HG03045 (cell line): ENCODE results near the gene COX20.

Experiments
- ATAC-seq: cut with Tn5 transposase; IDR thresholded peaks from one replicate; pipeline ENCODE4 v1.9.1; 2021; ENCODE audit warnings: mild to moderate bottlenecking, moderate library complexity; ENCODE audit not compliant: unreplicated experiment

COX20 gene

DNA sequence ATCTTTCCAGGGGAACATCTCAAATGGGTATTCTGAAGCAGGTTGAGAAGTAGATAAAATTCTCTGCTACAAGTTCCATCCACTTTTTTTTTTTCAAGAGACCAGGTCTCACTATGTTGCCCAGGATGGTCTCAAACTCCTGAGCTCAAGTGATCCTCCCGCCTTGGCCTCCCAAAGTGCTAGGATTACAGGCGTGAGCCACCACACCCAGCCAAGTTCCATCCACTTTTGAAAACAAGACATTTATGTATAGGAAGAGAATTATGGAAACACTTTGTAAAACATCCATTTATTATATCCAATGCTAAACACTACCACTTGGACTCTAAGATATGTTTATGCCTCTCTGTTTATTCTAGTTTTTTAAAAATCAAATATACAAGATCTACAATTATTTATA, 15.4 kb downstream of the COX20 start:
- no peak for ATAC-seq

DNA sequence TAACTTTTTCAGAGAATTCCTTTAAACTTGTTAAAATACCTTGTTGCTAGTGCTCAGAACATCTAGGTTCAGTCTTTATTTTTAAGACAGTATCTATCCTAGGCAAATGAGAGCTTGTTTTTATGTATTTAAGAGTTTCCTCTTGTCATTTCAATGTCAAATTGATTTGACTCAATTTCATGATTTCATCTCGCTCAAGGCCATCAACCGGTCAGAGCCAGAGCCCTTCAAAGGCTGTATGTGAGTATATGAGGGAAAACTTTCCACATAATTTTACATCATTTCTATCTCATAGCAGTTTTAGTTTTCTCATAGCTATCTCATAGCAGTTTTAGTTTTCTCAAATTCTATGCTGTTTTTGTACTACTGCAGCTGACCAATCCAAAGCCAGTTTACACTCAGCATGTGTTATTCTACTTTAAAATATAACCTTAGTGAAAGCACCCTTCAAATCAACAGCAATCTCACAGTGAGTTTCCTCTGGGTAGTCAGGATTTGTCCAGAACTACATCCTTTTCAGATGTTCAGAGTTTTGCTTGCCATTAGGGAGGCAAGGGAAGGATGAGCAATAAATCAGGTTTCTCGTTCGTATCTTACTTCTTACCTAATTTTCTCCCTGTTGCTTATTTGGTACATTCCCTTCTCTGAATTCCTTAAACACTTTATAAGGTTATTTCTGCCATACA, 16.2 kb downstream of the COX20 start:
- ATAC-seq, result no peak

DNA sequence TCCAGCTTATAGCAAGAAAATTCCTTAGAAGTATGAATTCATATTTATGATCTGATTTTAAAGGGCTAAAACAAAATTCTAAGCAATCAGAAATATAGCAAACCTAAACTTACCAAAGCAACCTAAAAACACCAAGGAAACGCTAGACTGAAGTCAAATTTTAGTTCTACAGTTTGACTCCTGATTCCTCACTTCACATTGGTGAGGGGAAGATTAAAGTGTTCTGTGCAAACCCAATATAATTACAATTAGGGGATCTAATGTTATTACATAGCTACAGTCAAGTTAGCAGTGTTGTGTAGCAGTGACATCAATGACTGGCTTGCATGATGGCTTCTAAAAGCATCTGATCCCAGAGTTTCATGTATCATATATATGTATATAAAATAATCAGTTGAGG, 17.2 kb downstream of the COX20 start:
- no peak for ATAC-seq

DNA sequence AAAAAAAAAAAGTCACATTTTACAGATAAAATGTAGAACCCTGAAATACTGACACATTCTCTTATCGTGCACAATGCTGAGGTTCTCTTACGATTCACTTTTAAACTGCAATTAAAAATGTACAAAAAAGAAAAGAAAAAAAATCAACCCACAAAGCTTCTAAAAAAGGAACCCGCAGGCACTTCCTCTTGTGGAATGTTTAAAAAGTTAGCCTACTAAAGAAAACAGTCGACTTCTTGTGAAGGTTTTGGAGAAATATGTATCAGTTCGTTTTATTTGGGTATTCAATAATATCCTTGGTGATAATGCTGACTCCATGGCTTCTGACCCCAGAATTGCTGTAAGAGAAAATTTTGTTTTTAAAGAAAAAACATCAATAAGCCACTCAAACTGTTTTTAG, 18.7 kb downstream of the COX20 start:
- ATAC-seq, result no peak

DNA sequence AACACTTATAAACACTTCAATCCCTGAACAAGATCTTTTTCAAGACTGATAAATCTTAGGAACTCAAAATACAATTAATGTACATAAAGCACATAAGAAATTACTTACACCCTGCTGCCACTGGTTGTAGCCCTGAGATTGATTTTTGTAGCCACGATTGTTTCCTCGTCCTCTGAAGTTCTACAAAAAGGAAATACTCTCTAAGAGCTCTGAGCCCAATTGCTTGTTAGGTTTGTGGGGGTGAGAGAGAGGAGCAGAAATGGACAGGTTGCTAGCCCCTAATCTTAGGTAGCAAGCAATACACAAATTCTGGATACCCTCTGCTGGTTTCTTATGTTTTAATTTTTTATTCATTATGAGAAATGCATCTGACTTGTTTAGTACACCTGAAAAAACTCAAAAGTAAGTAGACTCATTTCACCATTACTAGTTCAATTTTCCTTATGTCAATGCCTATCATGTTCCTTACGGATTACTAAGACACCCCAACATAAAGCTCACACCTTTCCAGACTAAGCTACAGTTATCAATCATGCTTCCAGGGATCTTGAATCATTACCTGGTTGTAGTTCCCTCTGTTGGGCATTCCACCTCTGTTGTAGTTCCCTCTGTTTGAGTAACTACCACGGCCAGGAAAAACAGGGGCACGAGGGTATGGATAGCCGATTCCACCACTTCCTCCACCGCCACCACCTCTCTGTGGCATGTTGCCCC, 19.6 kb downstream of the COX20 start:
- ATAC-seq, result no peak

GRCh38 chr1:244857761-244858160, 22.3 kb downstream of the COX20 start:
- no peak for ATAC-seq

DNA sequence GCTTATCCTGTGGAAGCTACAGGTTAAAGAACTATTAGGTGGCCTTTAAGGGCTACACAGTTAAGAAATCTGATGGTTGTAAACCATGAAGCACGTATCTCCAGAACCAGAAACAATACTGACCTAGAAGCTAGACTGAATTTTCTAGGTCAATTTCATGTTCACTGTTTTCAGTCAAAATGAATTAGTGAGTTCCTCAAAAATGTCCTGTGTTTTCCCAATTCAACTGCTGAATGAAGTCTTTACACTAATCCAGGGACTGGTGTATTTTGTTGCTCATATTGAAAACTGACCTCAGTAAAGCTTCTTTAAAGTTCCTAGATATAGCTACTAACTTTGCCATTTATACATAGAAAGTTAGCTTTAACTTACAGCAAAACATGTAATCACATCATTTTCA, 22.9 kb downstream of the COX20 start:
- no peak for ATAC-seq

DNA sequence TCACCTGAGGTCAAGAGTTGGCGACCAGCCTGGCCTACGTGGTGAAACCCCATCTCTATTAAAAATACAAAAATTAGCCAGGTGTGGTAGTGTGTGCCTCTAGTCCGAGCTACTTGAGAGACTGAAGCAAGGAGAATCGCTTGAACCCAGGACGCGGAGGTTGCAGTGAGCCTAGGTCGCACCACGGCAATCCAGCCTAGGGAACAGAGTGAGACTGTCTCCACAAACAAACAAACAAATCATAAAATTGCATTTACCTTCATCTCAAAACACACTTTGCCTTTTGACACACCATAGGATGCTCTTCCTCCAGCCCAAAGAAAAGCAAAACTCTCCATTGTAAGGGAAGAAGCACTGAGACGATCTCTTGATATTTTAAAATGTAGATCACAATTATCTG, 24.6 kb downstream of the COX20 start:
- no peak for ATAC-seq

- no peak for ATAC-seq
Observed at GRCh38 chr1:244860914-244861610, 25.6 kb downstream of the COX20 start.

GRCh38 chr1:244861683-244862082, 26.2 kb downstream of the COX20 start:
- no peak for ATAC-seq

DNA sequence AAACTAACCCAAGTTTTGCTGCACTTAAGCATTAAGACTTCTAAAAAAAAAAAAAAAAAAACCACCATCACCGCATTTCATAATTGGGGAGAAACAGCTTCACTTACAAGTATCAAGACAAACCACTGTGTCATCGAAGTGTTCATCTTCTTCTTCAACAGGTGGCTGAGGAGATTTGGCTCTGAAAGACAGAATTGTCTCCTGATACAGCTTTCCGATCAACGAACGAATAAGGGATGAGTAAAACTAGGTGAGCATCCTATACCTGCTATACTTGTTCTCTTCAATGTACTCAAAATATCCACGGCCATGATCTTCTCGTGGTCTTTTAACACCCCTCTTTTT, 26.9 kb downstream of the COX20 start:
- ATAC-seq, result no peak

DNA sequence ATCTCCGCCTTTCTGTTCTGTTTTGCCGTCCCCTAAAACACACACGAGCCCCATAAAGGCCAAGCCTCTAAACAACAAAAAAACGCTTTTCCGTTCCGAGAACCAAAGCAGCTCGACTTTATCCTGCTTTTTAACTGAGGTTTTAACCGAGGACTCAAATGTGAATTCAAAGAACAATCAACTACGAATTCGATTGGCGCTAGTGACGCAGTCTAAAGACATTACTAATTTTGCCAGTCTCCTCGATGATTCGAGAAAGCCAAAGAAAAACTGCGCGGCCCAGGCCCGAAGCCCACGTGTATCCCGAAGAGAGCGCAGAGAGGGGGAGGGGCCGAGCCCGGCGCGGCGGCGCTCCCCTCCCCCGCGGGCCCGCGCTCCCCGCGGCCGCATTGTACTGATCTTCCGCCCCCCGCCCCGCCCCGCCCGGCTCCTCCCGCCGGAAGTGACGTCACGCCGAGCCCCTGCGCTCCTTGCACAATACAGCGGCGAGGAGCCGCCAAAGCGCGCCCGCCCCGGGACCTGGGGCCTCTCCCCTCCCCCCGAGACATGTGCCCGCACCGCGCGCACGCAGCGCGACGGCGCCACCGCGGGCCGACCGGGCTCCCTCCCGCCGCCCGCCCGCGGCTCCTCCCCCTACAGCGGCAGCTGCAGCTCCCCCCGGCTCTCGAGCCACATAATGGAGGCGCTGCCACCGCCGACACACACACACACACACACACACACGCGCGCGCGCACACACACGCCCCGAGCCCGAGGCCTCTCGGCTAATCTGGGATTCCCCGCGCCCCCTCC, 27.4 kb downstream of the COX20 start:
- ATAC-seq, result peak; percentile 61

DNA sequence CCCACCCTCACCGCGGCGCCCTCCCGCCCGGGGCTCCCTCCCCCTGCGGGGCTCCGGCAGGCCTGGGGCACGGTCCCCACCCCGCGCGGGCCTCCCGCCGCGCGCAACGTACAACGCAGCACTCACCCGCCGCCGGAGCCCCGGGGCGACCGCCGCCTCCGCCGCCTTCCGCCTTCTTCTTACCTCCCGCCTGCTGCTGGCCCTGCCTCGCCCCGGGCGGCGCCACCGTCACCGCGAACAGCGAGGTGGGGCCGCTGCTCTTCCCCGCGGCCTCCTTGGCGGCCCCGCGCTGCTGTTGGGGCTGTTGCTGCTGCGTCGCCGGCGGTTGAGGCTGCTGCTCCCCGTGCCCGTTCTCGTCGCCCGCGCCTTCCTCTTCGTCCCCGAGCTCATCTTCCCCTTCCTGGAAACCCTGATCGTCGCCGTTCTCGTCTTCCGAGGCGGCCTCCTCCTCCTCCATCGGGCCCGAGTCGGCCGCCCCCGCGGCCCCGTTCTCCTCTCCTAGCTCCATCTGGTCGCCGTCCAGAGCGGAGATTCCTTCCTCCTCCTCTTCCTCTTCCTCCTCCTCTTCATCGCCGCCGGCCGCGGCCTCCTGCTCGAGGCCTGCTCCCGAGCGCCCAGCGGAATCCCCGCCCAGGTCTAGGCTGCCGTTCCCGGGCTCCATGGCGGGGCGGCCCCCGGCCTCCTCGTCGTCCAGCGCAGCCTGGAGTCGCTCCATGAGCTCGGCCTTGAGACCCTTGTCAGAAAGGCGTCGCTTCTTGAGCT, 28.2 kb downstream of the COX20 start:
- peak; percentile 24 for ATAC-seq

DNA sequence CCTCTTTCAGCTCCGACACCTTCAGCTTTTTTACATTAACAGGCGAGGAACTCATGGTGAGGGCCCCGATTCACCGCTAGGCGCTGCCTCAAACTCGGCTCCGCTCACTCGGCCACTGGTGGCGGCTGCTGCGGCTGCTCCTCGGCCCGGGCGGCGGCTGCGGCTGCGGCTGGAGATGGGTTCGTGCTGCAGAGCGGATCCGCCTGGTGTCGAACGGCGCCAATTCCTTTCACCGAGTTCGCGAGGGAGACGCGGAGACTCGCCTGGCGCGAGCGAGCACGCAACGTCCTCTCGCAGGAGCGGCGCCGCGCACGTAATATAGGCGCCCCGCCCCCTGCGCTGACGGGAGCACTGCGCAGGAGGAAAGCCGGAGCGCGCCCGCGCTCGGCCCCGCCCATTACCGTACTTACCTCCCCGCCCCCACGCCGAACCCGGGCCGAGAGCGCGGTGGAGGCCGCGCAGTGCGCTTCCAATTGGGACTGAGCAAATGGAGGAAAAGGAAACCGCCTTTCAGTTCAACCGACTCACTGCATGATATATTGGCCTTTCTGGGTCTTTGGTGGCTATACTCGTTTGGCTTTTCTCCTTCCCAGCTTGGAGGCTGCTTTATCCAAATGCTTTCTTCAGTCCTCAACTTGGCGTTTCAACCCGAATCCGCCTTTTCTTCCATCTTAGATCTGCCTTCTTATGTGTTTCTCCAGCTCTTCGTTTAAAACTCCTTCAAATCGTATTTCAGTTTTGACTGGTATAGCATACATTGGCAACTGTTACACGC, 29.0 kb downstream of the COX20 start, which contains the start of gene HNRNPU:
Gene HNRNPU, minus strand, starts transcription at position 291 of the 775 bp plus-strand sequence. Its CDS starts 236 bp downstream, at position 55.
- ATAC-seq, result peak; percentile 69

- no peak for ATAC-seq
Observed at GRCh38 chr1:244865028-244865371, 29.5 kb downstream of the COX20 start.

GRCh38 chr1:244865820-244866219, 30.4 kb downstream of the COX20 start:
- ATAC-seq, result no peak

GRCh38 chr1:244866355-244866754, 30.9 kb downstream of the COX20 start:
- ATAC-seq, result no peak

GRCh38 chr1:244868484-244869363, 33.3 kb downstream of the COX20 start:
- no peak for ATAC-seq

DNA sequence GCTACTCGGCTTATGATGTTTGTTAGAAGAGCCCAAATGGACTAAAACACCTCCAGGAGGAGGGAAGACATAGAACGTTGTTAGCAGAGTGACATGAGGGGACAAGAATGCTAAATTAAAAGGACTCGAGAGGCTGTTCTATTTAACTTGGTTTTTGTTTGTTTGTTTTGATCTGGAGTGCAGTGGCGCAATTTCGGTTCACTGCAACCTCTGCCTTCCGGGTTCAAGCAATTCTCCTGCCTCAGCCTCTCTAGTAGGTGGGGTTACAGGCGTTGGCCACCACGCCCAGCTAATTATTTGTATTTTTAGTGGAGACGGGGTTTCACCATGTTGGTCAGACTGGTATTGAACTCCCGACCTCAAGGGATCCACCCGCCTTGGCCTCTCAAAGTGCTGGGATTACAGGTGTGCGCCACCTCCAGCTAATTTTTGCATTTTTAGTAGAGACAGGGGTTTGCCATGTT, 33.9 kb downstream of the COX20 start:
- no peak for ATAC-seq
